Ishikawa (cell line): ENCODE results near the gene CNNM1.

Experiments used
- CEBPB ChIP-seq: IDR thresholded peaks from 2 replicates; pipeline ENCODE4 v1.6.1; 2012
- CREB1 ChIP-seq: IDR thresholded peaks from 2 replicates; pipeline ENCODE4 v1.6.1; 2012; ENCODE audit warnings: low read depth
- EGR1 ChIP-seq: IDR thresholded peaks from 2 replicates; pipeline ENCODE4 v1.6.1; 2012
- EP300 ChIP-seq: IDR thresholded peaks from 2 replicates; pipeline ENCODE4 v1.6.1; 2012; ENCODE audit warnings: borderline replicate concordance
- FOXM1 ChIP-seq: IDR thresholded peaks from 2 replicates; pipeline ENCODE4 v1.6.1; 2012; ENCODE audit warnings: low read depth, borderline replicate concordance
- MAX ChIP-seq: IDR thresholded peaks from 2 replicates; pipeline ENCODE4 v1.6.1; 2012
- NFIC ChIP-seq: IDR thresholded peaks from 2 replicates; pipeline ENCODE4 v1.6.1; 2012
- RAD21 ChIP-seq: IDR thresholded peaks from 2 replicates; pipeline ENCODE4 v1.6.1; 2012; ENCODE audit warnings: low read depth
- REST ChIP-seq: IDR thresholded peaks from 2 replicates; pipeline ENCODE4 v1.6.1; 2012; ENCODE audit warnings: low read depth, mild to moderate bottlenecking
- TAF1 ChIP-seq: IDR thresholded peaks from 2 replicates; pipeline ENCODE4 v1.6.1; 2012; ENCODE audit warnings: low read depth, mild to moderate bottlenecking
- TCF12 ChIP-seq: IDR thresholded peaks from 2 replicates; pipeline ENCODE4 v1.6.1; 2012; ENCODE audit warnings: low read depth
- TEAD4 ChIP-seq: IDR thresholded peaks from 2 replicates; pipeline ENCODE4 v1.6.1; 2012
- YY1 ChIP-seq: IDR thresholded peaks from 2 replicates; pipeline ENCODE4 v1.6.1; 2012; ENCODE audit warnings: low read depth
- ZBTB7A ChIP-seq: IDR thresholded peaks from 2 replicates; pipeline ENCODE4 v1.6.1; 2012; ENCODE audit warnings: low read depth
- TF ChIP-seq, protein P1 (sequence below): IDR thresholded peaks from 2 replicates; pipeline ENCODE4 v1.6.1; 2012

Gene CNNM1

GRCh38 chr10:99422529-99423096 lies 93.5 kb downstream of the CNNM1 start:
- TF ChIP-seq, protein P1, sequence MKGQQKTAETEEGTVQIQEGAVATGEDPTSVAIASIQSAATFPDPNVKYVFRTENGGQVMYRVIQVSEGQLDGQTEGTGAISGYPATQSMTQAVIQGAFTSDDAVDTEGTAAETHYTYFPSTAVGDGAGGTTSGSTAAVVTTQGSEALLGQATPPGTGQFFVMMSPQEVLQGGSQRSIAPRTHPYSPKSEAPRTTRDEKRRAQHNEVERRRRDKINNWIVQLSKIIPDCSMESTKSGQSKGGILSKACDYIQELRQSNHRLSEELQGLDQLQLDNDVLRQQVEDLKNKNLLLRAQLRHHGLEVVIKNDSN = no peak
- TF ChIP-seq NFIC (no peak), CEBPB (no peak), TAF1 (no peak), REST (no peak), FOXM1 (no peak), ZBTB7A (no peak), EP300 (no peak), EGR1 (no peak), MAX (no peak), TCF12 (no peak), RAD21 (no peak), CREB1 (no peak)

DNA sequence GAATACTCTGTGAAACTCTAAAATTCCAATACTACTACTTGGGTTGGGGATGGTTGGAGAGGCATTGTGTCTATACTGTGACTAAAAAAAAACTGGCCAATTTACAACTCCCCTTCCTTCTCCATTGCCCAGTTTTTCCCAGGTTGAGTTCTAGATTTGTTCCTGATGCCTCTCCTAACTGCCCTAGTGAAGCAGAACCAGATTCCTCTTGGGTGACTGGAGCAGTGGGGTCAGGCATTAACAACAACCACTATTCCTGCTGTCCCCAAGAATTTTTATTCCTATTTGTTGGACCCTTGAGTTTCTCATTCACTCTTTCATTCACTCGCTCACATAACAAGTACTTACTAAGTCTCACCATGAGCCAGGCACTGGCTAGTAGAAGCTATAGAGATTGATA lies 95.5 kb downstream of the CNNM1 start:
- no peak for TF ChIP-seq CREB1
- TF ChIP-seq MAX = no peak
- TF ChIP-seq NFIC = no peak
- no peak for TF ChIP-seq RAD21
- TF ChIP-seq TAF1 = no peak
- no peak for TF ChIP-seq YY1
- TF ChIP-seq, protein P1 = no peak
- no peak for TF ChIP-seq CEBPB
- no peak for TF ChIP-seq TCF12
- no peak for TF ChIP-seq EGR1
- TF ChIP-seq TEAD4 = no peak
- no peak for TF ChIP-seq REST
- TF ChIP-seq ZBTB7A = no peak
- no peak for TF ChIP-seq FOXM1
- no peak for TF ChIP-seq EP300

DNA sequence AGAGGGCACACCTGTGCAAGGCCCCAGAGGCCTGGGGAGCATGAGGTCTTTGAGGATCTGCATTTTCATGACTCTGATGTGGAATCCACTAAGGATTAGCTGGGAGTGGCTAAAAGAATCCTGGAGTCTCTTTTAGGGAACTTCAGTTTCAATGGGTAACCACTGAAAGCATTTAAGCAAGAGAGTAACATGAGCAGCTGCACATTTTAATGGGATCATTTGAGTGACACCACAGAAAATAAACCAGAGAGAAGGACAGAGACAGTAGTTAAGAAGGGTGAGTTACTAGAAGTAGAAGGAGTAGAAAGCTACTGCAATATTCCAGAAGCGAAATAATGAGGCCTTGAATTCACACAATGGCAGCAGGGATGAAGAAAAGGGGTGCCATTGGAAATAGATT lies 96.0 kb downstream of the CNNM1 start:
- no peak for TF ChIP-seq TEAD4
- no peak for TF ChIP-seq YY1
- no peak for TF ChIP-seq TCF12
- no peak for TF ChIP-seq CEBPB
- no peak for TF ChIP-seq TAF1
- TF ChIP-seq MAX = no peak
- TF ChIP-seq FOXM1 = no peak
- no peak for TF ChIP-seq REST
- no peak for TF ChIP-seq CREB1
- TF ChIP-seq EGR1 = no peak
- TF ChIP-seq RAD21 = no peak
- TF ChIP-seq EP300 = no peak
- TF ChIP-seq ZBTB7A = no peak
- TF ChIP-seq, protein P1 = no peak
- TF ChIP-seq NFIC = no peak

GRCh38 chr10:99426689-99427088 lies 97.5 kb downstream of the CNNM1 start:
- TF ChIP-seq ZBTB7A (no peak), TCF12 (no peak), EGR1 (no peak), NFIC (no peak), CEBPB (no peak), YY1 (no peak)
